Gastroesophageal sphincter (tissue), 4 donors: ENCODE measurements around the gene MEIS2. TPM values are rescaled to one million over a fixed set of nuclear protein-coding genes. Genes with fewer than 3 reads are reported as not detected.
A peak's percentile ranks its signal among the peaks of the same experiment; 100 is the strongest.

Source experiments
- ATAC-seq: fragments of 150-250 bp; one replicate; pipeline ENCODE4 v1.9.1; 2016; ENCODE audit warnings: mild to moderate bottlenecking, moderate library complexity
- H3K27ac ChIP-seq, 4 donors: fragments of 200-600 bp; sonication (generic) in 3 of 4; 1 replicate in 3 of 4; 2 replicates in 1 of 4; pipeline ENCODE4 v1.5.1; 2016 to 2019
- H3K27me3 ChIP-seq: fragments of 200-600 bp; sonication (generic); one replicate; pipeline ENCODE4 v1.5.1; 2019
- H3K36me3 ChIP-seq, 2 donors: fragments of 200-600 bp; sonication (generic); one replicate each; pipeline ENCODE4 v1.5.1; 2019; ENCODE audit warnings: control low read depth in 1 of 2
- H3K4me1 ChIP-seq, 3 donors: fragments of 200-600 bp; sonication (generic); 1 replicate in 2 of 3; 2 replicates in 1 of 3; pipeline ENCODE4 v1.5.1; 2016 to 2019; ENCODE audit warnings: control low read depth in 2 of 3
- H3K4me3 ChIP-seq, 2 donors: fragments of 200-600 bp; sonication (generic); one replicate each; pipeline ENCODE4 v1.5.1; 2019; ENCODE audit warnings: mild to moderate bottlenecking in 1 of 2, moderate library complexity in 1 of 2
- H3K9me3 ChIP-seq, 3 donors: fragments of 200-600 bp; sonication (generic); one replicate each; pipeline ENCODE4 v1.5.1; 2017 to 2019; ENCODE audit warnings: control low read depth in 2 of 3
- CTCF ChIP-seq, 4 experiments: fragments of 200-600 bp in 2 of 4; fragments of 450-650 bp in 2 of 4; sonication (generic) in 1 of 4; IDR thresholded peaks; one replicate each; pipeline ENCODE4 v1.5.1; 2017 to 2019; ENCODE audit warnings: antibody characterized with exemption in 4 of 4, mild to moderate bottlenecking in 2 of 4, moderate library complexity in 2 of 4
- EP300 ChIP-seq: sonication (generic); formaldehyde crosslinking; IDR thresholded peaks from one replicate; pipeline ENCODE4 v1.6.1; 2017; ENCODE audit warnings: antibody characterized with exemption, mild to moderate bottlenecking
- POLR2A ChIP-seq, 2 donors: fragments of 450-650 bp; IDR thresholded peaks; one replicate each; pipeline ENCODE4 v1.6.1; 2017; ENCODE audit warnings: antibody characterized with exemption in 2 of 2, mild to moderate bottlenecking in 2 of 2, moderate library complexity in 1 of 2
- POLR2AphosphoS5 ChIP-seq: sonication (generic); formaldehyde crosslinking; IDR thresholded peaks from one replicate; pipeline ENCODE4 v1.6.1; 2017; ENCODE audit warnings: antibody characterized with exemption
- WGBS, 2 donors: methylation state at CpG; one replicate each; pipeline ENCODE4 v1.1.5; 2018; ENCODE audit warnings: low coverage in 1 of 2; 5-methylcytosine and 5-hydroxymethylcytosine counted together
- total RNA-seq, 4 donors: library from RNA; depleted of rRNA; stranded (reverse); fragments of >200 nt; gene quantifications; one replicate each; pipeline ENCODE4 v1.1.0, GENCODE V29; 2016

MEIS2 gene
- total RNA-seq, 4 donors from 2014 or later: 43.1 to 108 (median 85.7) TPM

- no peak overlapping the region for H3K4me3 ChIP-seq
- no peaks in the 10 kb centered on the region for H3K27me3 ChIP-seq
- ATAC-seq: no peak
- TF ChIP-seq POLR2AphosphoS5: no peak
- no peak for TF ChIP-seq POLR2A (IDR thresholded peaks at IDR 0.05)
- TF ChIP-seq EP300: no peak
- no peak for TF ChIP-seq CTCF (IDR thresholded peaks at IDR 0.05)
- H3K4me1 ChIP-seq: peaks cover 0 to 57% (median 17%) of the 10 kb centered on the region in 3 donors
- H3K27ac ChIP-seq: peak overlapping the region in 3 of 4 donors; percentile 48 to 73 (median 61)
- WGBS, 2 donors: 80 to 87% methylated on average over 1 to 7 of the region's 7 CpGs
- H3K36me3 ChIP-seq: peaks cover 0 to 4% of the 10 kb centered on the region in 2 donors
- no peaks in the 10 kb centered on the region for H3K9me3 ChIP-seq
These were observed 43.1 kb downstream of the MEIS2 start for GRCh38 chr15:37057256-37057655.

- Histone ChIP-seq H3K27ac (peak overlapping the region in 3 of 4 donors; percentile 48 to 73 (median 61)), H3K4me1 (peaks cover 0 to 57% (median 17%) of the 10 kb centered on the region in 3 donors), H3K4me3 (no peak overlapping the region), H3K36me3 (no peaks in the 10 kb centered on the region), H3K9me3 (no peaks in the 10 kb centered on the region), H3K27me3 (no peaks in the 10 kb centered on the region)
- peak; percentile 75 for ATAC-seq
- no peak for TF ChIP-seq EP300
- peak; percentile 53 for TF ChIP-seq POLR2AphosphoS5
- no peak for TF ChIP-seq POLR2A (IDR thresholded peaks at IDR 0.05)
- TF ChIP-seq CTCF (IDR thresholded peaks at IDR 0.05): peak in 1 of 4 experiments; percentile 26
- WGBS, 2 donors: 40 to 52% methylated on average over 12 to 15 of the region's 21 CpGs
These were observed 43.9 kb downstream of the MEIS2 start for GRCh38 chr15:37056177-37057121.

GRCh38 chr15:37055481-37055880 lies 44.9 kb downstream of the MEIS2 start:
- TF ChIP-seq POLR2A (IDR thresholded peaks at IDR 0.05) (no peak), CTCF (IDR thresholded peaks at IDR 0.05) (no peak), EP300 (no peak), POLR2AphosphoS5 (no peak)
- WGBS, 2 donors: 89 to 94% methylated on average over 6 to 8 of the region's 8 CpGs
- peak overlapping the region in 2 of 4 donors; percentile 17 to 61 for H3K27ac ChIP-seq
- H3K36me3 ChIP-seq: no peaks in the 10 kb centered on the region
- no peak for ATAC-seq
- H3K4me1 ChIP-seq: peaks cover 0 to 60% (median 17%) of the 10 kb centered on the region in 3 donors
- H3K4me3 ChIP-seq: no peak overlapping the region
- H3K9me3 ChIP-seq: no peaks in the 10 kb centered on the region
- H3K27me3 ChIP-seq: no peaks in the 10 kb centered on the region

- Histone ChIP-seq H3K4me3 (no peak overlapping the region), H3K27ac (no peak overlapping the region), H3K9me3 (no peaks in the 10 kb centered on the region), H3K27me3 (no peaks in the 10 kb centered on the region), H3K36me3 (no peaks in the 10 kb centered on the region), H3K4me1 (peaks cover 0 to 58% (median 15%) of the 10 kb centered on the region in 3 donors)
- WGBS, 2 donors: 87 to 98% methylated on average over 4 to 7 of the region's 7 CpGs
- ATAC-seq: no peak
- no peak for TF ChIP-seq EP300
- TF ChIP-seq POLR2A (IDR thresholded peaks at IDR 0.05): no peak
- no peak for TF ChIP-seq POLR2AphosphoS5
- TF ChIP-seq CTCF (IDR thresholded peaks at IDR 0.05): no peak
These were observed 46.0 kb downstream of the MEIS2 start for GRCh38 chr15:37054336-37054735.
